Activated CD4-positive, alpha-beta T cell treated with anti-CD3 and anti-CD28 coated beads for 1 hour (primary cell): ENCODE results near the gene HAS3.

Experiments
- DNase-seq: peaks from one replicate; pipeline ENCODE4 v3.0.0-alpha.2; 2020

HAS3 gene

GRCh38 chr16:69157196-69157595 lies 51.7 kb downstream of the HAS3 start:
- DNase-seq = no peak

GRCh38 chr16:69160192-69160591 lies 54.7 kb downstream of the HAS3 start:
- no peak for DNase-seq

- no peak for DNase-seq
Measured at GRCh38 chr16:69165584-69165983, 60.1 kb downstream of the HAS3 start.

- DNase-seq = peak; percentile 27
Measured at GRCh38 chr16:69166221-69166833, 60.9 kb downstream of the HAS3 start.

GRCh38 chr16:69166946-69167930 lies 61.8 kb downstream of the HAS3 start:
- DNase-seq = no peak
